DOHH2 (cell line): ENCODE data around the gene CKB.

Experiments
- EZH2phosphoT487 ChIP-seq: fragments of 200-600 bp; sonication (generic); IDR thresholded peaks from 2 replicates; pipeline ENCODE4 v1.6.1; 2017; ENCODE audit warnings: borderline replicate concordance, mild to moderate bottlenecking, antibody characterized with exemption, low read length, moderate library complexity, mixed read lengths
- TF ChIP-seq, protein P1 (sequence below): fragments of 200-600 bp; sonication (generic); IDR thresholded peaks from one replicate; pipeline ENCODE4 v1.5.1; 2014; ENCODE audit warnings: antibody characterized with exemption, mild to moderate bottlenecking, low read depth, low read length; ENCODE audit not compliant: poor library complexity, severe bottlenecking

DNA sequence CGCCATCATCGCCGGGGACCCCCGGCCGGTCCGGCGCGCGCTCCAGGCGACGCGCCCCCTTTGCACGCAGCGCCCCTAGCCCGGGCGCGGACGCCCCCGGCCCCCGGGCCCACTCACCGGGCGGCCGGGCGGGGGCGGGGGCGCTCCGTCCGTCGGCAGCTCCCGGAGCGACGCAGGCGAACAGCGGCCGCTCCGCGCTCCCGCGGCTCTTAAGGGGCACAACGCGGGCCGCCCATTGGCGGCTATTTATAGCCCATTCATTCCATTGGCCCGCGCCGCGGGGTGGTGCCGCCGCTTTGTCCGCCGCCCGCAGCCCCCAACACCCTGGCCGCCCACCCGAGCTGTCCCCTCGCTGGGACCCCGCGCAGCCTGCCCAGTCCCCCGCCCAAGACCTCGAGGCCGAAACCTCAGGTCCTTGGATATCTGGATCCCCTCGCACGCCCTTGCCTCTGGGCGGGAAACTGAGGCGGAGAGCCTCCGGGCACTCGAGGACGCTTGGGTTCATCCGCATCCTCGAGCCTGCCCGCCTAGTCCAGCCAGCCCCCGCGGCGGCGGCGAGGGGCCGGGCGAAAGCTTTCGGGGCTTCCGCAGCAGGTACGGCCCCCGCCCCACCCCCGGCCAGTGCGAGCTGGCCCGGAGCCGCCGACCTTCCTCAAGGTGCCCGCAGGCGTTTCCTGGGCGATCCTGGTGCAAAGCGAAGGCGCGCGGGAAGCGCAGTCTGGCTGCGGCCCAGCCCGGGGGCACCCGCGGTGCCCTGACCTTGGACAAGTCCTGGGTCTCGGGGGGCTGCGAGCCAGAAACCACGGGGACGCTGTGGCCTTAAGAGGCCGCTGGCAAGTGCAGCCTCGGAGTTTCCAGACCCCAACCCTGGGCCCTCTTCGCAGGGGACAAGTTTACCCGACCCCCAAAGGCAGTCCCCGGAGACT, at the start of gene CKB:
- TF ChIP-seq, protein P1, sequence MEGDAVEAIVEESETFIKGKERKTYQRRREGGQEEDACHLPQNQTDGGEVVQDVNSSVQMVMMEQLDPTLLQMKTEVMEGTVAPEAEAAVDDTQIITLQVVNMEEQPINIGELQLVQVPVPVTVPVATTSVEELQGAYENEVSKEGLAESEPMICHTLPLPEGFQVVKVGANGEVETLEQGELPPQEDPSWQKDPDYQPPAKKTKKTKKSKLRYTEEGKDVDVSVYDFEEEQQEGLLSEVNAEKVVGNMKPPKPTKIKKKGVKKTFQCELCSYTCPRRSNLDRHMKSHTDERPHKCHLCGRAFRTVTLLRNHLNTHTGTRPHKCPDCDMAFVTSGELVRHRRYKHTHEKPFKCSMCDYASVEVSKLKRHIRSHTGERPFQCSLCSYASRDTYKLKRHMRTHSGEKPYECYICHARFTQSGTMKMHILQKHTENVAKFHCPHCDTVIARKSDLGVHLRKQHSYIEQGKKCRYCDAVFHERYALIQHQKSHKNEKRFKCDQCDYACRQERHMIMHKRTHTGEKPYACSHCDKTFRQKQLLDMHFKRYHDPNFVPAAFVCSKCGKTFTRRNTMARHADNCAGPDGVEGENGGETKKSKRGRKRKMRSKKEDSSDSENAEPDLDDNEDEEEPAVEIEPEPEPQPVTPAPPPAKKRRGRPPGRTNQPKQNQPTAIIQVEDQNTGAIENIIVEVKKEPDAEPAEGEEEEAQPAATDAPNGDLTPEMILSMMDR, result no peak
- TF ChIP-seq EZH2phosphoT487, result no peak
